NCI-H1436 (cell line): Measurements from ENCODE around the gene RNF11.

Source experiments
- DNase-seq: peaks from one replicate; lab custom pipeline; 2025; lab: John Stamatoyannopoulos, UW

Gene RNF11

DNA sequence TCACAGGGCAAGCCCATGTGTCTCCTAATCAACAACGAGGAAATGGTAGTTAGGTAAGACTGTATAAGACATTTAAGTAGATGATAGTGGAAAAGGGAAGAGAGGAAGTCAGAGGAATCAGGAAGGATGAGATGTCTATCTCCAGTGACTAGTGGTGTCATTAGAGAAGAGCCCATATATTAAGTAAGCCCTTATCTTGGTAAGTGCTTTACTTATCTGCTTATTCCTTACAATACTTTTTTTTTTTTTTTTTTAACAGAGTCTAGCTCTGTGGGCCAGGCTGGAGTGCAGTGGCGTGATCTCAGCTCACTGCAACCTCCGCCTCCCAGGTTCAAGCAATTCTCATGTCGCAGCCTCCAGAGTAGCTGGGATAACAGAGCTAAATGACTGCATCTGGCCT lies 29.5 kb downstream of the RNF11 start:
- no peak for DNase-seq

DNA sequence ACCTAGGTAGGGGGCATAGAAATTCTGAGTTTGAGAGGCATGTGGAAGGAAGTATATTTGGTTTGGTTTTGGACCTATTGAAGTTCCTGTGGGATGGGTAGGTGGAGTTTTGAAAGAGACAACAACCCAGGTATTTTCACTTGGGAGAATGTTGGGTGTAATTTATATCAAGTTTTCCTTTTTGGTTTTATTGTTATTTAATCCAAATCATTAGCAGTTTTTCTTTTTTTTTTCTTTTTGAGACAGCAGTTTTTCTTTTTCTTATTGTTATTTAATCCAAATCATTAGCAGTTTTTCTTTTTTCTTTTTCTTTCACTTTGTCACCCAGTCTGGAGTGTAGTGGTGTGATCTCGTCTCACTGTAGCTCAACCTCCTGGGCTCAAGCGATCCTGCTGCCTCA lies 30.1 kb downstream of the RNF11 start:
- no peak for DNase-seq

DNA sequence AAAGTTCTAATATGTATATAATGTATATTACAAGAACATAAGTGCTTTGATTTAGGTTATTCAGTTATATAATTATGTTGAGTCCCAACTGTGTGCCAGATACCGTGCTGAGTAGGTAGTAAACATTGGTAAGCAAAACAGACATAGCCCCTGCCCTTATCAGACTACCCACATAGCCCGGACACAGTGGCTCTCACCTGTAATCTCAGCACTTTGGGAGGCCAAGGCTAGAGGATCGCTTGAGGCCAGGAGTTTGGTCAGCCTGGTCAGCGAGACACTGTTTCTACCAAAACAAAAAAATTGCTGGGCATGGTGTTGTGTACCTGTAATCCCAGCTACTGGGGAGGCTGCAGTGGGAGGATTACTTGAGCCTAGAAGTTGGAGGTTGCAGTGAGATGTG lies 30.7 kb downstream of the RNF11 start:
- no peak for DNase-seq

DNA sequence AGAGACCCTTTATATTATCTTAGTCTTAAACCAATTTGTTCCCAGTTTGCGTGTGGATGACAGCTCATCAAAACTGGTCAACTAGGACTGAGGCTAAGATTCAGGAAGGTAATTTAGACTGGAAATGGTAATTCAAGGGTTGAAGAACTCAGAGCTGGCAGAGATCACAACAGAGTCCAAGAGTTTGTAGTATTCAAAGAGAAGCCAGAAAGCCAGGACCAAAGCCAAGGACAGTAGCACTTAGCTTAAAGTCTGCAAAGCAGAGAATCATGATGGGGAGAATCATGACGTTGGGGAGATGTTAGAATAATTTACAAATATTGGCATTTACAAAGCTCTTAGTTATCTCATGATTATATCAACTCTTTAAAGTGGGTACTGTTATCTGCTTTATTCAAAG lies 32.6 kb downstream of the RNF11 start:
- DNase-seq: no peak

DNA sequence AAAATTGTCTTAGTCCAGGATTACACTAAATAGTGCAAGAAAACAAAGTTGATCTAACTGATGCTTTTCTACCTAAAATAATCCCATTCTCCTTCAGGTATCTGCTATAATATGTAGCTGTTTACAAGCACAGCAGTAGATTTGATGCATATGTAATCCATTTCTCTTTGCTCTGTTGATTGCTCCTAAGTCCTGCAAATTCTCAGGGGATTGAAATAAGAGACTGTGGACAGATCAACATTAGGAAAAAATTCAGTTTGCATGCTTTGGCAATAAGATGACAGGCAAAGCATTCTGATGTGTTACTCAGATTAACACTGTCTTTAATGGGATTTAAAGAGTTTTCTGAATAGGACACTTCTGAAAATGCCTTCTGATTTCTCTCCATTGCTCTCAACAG lies 34.7 kb downstream of the RNF11 start:
- no peak for DNase-seq

DNA sequence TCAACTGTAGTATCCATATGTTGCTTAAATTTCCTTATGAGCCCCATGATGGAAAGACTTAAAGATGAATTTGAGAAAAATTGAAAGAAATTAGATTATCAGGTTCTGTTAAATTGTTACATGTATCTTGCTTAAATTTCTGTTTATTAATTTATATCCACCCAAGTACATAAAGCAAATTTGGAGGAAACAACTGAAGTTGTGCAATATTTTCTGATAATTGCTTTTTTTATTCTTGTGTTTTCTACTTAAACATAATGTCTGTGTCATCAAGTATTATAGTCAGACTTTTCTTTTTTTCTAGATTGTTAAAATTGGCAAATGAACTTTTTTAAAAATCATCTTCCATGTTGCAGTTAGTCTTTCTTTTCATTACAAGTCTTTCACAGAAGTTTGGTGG lies 36.8 kb downstream of the RNF11 start:
- DNase-seq: no peak

DNA sequence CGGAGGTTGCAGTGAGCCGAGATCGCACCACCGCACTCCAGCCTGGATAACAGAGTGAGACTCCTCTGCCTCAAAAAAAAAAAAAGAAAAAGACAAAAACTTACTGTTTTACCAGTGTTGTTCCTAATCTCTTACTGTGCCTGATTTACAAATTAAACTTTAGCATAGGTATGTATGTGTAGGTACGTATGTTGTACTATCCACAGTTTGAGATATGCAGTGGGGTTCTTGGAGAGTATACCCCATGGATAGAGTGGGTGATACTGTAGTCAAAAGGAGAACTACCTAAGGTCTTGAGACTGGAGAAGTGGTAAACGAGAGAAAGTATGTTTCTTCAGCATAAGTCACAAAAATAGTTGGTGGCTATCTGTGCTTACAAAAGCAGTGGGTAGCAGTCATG lies 38.6 kb downstream of the RNF11 start:
- no peak for DNase-seq

DNA sequence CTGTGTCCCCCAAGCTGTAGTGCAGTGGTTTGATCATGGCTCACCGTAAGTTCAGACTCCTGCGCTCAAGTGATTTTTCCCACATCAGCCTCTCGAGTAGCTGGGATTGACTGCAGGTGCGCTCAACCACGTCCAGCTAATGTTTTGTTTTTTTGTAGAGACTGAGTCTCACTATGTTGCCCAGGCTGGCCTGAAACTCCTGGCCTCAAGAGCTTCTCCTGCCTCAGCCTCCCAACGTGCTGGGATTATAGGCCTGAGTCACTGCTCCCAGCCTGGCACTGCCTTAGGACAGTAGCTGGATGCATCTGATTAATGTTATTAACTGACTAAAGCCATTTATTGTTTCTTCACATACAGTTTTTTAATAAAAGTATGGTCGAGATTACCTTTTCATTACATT lies 40.2 kb downstream of the RNF11 start:
- DNase-seq: no peak

DNA sequence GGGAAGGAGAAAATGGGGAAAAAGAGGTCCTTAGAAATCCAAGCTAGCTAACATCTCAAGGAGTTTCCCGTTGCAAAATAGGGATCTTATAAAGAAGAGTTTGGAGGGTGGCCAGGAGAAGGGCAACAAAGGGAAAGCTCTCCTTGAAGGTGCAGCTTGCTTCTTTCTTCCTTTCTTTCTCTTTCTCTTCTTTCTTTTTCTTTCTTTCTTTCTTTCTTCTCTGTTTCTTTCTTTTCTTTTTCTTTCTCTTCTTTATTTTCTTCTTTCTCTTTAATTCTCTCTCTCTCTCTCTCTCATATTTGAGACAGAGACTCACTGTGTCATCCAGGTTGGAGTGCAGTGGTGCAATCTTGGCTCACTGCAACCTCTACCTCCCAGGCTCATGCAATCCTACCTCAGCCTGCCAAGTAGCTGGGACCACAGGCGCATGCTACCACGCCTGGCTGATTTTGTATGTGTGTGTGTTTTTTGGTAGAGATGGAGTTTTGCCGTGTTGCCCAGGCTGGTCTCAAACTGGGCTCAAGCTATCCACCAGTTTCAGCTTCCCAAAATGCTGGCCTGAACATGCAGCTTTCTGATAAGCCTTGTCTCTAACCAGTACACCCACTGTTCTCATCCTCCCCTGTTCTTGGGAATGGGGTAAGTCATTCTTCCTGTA lies 44.4 kb downstream of the RNF11 start:
- DNase-seq: no peak

DNA sequence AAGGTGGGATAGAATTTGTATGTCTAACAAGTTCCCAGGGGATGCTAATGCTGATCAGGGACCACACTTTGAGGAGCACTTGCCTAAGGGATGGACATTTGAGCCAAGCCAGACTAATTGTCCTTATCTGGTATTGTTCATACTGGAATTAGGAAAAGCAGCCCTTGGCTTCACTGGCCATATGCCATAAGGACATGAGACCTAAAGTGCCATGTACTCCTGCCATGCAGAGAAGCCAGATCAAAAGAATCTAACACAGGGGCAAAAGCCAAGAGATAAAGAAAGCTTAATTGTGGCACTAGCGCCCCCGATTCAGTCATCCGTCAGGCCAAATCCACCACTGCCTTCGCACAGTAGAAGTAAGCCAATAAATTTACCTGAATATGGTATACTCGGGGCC lies 45.7 kb downstream of the RNF11 start:
- DNase-seq: no peak

DNA sequence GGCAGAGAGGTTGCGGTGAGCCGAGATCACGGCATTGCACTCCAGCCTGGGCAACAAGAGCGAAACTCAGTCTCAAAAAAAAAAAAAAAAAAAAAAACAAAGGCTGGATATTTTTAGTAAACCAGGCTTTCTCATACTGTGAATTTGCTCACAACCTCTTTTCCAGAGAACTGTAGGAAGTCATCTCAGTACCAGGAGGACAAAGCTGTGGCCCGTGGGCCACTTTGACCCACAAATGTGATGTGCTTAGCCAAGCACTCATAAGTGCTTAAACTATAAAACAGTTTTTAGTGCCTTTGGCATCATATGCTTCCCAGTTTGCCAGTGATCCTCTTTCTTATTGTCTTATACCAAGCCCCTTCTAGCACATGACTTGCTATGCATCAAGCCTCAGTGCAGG lies 46.5 kb downstream of the RNF11 start:
- no peak for DNase-seq

DNA sequence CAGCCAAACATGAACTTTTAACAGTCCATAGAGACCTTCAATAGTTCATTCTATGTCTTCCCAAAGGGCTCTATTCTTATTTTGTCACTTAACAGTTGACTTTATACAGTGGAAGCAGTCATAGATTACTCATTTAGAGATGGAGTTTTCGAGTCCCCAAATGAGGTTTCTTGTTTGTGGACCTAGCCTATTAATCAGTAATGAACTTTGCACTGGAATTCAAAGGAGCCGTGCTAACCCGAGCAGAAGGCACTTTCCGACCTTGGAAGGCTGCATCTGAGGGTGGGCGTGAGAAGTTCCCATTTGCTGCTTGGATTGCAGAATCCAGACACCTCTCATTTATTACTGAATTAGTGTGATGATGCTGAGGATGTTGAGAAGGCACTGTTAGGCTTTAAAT lies 47.9 kb downstream of the RNF11 start:
- DNase-seq: no peak

DNA sequence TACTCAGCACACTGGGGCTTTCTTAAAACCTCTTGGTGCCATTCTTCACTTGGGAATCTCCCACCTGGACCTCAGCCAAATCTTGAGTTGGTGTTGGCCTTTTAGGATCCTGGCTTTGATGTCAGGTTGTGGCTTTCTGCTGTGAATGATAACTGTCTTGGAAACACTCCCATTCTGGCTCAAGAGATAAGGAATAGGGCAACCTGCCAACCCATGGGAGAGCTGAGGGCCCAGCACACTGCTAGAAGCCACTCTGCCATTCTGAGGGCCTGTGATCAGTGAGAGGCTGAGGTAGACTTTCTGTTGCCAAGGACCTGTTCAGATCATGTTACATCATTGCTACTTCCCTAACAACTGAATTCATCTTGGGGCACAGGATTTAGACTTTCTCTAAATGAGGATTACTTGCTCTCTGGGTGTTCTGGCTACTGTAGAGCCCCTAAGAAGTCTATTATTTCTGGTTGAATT lies 48.4 kb downstream of the RNF11 start:
- no peak for DNase-seq

DNA sequence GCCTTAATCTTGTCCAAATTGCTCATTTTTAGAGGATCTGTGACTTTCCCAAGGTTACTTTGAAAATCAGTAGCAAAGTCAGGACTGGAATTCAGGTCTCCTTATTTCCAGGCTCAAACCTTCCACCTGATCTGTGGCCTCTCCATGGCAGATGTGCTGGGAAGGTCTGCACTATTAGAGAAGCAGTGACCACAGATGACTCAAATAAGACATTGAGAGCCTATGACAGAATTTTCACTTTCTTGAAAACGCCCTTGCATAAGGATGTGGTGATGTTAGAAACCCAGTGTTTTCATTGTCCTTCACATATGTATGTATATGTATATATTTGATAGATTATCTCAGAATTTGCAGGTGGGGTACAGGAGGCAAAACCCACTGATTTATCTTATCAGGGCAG lies 49.0 kb downstream of the RNF11 start:
- no peak for DNase-seq

DNA sequence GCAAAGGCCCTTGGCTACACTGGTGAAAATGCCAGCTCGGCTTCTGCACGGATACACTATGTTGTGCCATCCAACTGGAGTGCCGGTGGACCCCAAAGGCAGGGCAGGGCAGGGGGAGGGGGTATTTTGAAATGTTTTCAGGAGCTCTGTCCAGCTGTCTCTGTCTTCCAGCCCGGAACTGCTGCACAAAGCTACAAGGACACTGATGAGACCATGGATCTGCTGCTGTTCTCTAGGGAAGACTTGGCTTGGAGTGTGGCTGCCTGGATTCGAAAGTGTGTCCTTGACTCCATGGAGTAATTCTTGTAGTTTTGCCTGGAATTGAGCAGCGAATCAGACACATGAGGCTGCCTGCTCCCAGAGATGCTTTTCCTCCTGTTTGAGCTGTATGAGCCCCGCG lies 51.9 kb downstream of the RNF11 start:
- no peak for DNase-seq

DNA sequence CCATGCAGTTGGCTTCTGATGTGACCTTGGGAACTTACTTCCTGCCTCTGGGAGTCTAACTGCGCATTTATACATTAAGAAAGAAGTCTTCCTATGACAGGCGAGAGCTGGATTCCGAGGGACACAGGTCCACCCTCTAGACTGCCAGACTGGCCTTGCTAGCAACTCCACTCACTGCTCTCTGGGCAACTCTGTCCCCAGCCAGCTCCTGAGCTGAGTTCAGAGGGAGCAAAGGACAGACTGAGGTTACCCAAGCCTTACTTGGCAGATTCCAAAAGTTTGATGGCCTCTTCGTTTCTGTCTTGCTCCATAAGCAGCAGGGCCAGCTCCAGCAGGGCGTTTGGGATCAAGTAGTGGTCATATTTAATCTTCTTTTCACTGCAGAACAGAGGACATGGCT lies 52.5 kb downstream of the RNF11 start:
- no peak for DNase-seq

DNA sequence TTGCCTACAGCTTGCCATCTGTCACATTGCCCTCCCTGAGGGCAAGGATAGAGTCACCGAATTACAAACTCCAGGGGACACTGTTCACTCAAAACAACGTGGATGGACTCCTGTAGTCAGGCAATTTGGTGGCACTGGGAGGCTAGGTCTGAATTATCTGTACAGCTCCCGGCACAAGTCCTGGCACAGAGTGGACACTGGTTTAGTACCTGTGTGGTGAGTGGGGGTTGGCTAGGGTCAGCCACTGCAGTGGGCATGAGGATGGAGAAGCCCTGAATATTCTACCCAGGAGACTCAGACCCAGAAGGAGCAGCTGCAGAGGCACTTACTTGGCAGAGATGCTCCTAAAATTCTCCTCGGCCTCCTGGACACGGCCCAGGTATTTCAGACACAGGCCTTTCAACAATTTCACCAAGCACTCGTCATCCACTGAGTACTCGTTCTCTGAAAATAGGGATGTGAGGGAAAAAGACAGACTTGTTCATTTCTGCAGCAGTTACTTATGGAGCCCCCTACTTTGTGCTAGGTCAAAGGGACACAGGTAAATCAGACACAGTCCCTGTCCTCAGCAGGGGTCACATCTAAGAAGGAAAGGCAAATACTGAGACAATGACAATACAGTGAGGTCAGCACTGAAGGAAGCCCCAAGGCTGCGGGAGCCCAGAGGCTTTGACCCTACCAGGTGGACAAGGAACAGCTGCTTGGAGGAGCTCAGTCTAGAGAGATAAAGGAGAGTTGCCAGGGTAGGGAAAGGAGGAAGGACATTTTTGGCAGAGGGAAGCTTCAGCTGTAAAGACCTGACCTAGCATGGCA lies 53.8 kb downstream of the RNF11 start:
- no peak for DNase-seq

DNA sequence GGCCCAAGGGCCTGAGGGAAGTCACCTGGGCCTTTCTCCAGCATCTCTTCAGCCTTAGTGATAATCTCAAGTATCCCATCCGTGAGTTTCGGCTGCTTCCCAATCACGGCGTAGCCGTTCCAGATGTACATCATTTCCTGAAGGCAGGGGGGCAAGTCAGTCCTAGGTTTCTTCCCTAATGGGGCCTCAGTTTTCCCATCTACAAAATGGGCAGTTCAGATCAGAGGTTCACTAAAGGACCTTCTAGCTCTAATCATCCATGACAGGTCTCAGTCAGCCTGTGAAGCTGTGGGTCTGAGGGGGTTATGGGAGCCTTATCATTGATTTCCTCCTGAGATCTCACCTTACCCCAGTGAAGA lies 54.4 kb downstream of the RNF11 start:
- no peak for DNase-seq

DNA sequence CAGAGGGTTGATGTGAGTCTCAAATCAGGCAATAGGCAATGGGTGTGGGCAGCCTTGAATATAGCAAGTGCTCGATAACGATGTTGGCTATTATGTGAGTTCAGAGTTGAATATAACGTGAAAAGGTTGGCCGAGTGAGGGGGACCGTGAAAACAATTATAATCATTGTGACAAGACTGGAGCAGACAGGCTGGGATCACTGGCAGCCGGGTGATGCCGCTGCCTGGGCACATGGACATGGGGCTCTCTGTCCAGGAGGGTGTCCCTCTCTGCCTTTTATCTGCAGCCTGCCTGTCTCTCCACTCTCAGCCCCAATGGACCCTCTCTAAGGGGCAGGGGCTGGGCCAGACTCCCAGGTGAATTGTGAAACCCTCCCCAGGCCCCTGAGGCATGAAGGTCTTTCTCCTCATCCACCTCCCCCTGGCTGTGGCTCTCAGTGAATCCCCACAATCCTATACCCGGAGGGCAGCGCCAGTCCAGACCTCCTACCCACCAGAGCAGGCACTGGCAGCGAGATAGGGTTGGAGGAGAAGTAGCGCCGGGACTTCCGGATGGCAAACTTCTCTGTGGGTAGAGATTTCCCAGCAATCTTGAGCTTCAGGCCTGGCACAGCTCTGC lies 57.9 kb downstream of the RNF11 start:
- DNase-seq: no peak

DNA sequence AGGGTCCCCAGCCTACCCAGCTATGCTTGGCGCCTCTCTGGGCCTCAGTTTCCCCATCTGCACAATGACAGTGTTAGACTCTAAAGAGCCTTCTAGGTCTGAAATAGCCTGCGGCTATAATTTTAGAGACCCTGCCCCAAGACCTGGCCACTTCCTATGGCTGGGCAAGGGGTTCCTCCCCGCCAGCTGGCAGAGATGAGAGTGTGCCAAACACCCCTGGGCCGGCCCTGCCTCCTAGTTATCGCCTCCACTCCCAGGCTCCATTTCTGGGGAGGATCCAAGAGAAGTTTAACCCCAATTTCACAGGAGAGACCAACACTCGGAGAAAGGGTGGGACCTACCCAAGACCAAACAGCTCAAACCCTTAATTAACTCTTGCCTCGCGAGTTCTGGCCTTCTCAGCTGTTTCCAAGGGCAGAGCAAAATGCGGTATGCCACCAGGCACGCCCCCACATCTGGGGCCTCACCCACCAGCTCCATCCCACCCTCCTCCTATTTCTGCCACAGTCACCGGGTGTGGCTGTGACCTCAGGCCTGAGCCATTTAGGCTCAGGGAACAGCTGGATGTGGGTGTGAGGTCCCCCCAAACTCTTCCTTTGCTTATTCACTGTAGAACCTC lies 58.6 kb downstream of the RNF11 start:
- no peak for DNase-seq

DNA sequence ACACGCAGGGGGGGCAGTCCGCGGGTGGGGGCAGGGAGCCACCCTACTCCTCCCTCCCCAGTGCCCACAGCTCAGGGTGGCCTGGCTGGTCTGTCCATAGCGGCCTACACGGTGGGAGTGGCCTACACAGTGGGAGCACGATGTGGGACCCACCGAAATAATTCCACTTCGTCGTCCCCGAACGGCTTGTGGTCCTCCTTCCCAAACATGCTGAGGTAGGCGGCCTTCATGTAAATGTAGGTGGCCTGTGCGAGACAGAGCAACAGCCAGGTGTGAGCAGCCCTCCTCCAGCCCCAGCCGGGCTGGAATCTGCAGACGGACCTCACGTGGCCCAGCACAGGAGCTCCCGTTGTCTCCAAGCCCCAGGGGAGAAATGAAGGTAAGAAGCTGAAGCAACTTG lies 59.9 kb downstream of the RNF11 start:
- no peak for DNase-seq

DNA sequence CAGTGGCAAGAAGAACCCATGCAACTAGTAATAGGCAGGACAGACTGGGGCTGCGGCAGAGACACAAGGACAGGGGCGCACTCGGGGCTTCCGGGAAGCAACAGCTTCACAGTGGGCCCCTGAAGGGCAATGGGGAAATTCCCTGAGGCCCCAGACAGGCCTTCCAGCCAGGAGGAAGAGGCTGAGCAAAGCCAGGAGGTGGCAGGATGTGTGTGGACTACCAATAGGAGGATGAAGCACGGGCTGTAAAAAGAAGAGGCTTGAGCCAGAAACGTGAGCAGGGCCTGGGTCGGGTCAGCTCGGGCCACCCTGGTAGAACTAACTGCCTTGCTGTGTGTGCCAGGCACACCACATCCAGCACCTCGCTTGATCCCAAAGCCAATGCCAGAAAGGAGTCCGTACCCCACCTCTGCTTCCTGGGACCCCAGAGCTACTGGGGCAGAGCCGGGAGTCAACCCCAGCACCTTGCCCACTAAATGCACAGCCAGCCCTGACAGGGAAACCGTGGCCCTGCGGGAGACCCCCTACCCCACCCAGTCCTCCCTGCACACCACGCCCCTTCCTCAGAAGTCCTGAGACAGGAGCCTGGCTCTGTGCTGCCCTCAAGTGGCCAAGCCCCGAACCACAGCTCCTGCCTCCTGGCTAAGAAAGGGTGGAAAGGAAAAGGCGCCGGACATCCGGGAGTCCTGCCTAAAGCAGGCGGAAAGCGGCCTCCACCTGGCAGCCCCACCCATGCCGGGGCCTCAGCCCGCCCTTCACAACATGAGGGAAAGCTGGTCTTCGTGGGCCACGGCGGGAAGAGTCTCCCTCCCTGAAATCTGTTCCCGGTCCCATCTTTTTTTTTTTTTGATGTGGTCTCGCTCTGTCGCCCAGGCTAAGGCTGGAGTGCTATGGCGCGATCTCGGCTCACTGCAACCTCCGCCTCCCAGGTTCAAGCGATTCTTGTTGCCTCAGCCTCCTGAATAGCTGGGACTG lies 60.6 kb downstream of the RNF11 start:
- DNase-seq: peak; percentile 69
